H9 (cell line): ENCODE data around the gene PSMC1. TPM values are rescaled to one million over a fixed set of nuclear protein-coding genes. Genes with fewer than 3 reads are reported as not detected.

Experiments
- DNase-seq: peaks from one replicate; pipeline ENCODE4 v3.0.0-alpha.2; 2017
- H2AFZ ChIP-seq: one replicate; pipeline ENCODE4 v1.6.1; 2013; ENCODE audit warnings: mild to moderate bottlenecking, low read length, control low read depth, moderate library complexity
- H2AK5ac ChIP-seq: 2 replicates; pipeline ENCODE4 v1.6.1; 2013; ENCODE audit warnings: low read length, control low read depth, mixed read lengths; ENCODE audit not compliant: insufficient read length
- H2BK120ac ChIP-seq: one replicate; pipeline ENCODE4 v1.6.1; 2013; ENCODE audit warnings: low read depth, mild to moderate bottlenecking, low read length, control low read depth, inconsistent platforms; ENCODE audit not compliant: poor library complexity, severe bottlenecking
- H2BK12ac ChIP-seq: 2 replicates; pipeline ENCODE4 v1.6.1; 2013; ENCODE audit warnings: low read length, control low read depth, mixed read lengths, low read depth; ENCODE audit not compliant: insufficient read length
- H2BK15ac ChIP-seq: 2 replicates; pipeline ENCODE4 v1.6.1; 2013; ENCODE audit warnings: low read depth, low read length, control low read depth
- H2BK20ac ChIP-seq: one replicate; pipeline ENCODE4 v1.6.1; 2013; ENCODE audit warnings: low read depth, mild to moderate bottlenecking, low read length, control low read depth, inconsistent platforms; ENCODE audit not compliant: poor library complexity, severe bottlenecking
- H2BK5ac ChIP-seq: 2 replicates; pipeline ENCODE4 v1.6.1; 2013; ENCODE audit warnings: low read length, control low read depth, mixed read lengths; ENCODE audit not compliant: insufficient read length
- H3K14ac ChIP-seq: 2 replicates; pipeline ENCODE4 v1.6.1; 2013; ENCODE audit warnings: low read length, control low read depth; ENCODE audit not compliant: insufficient read depth
- H3K18ac ChIP-seq: 2 replicates; pipeline ENCODE4 v1.6.1; 2013; ENCODE audit warnings: low read depth, mild to moderate bottlenecking, mixed read lengths, low read length, control low read depth; ENCODE audit not compliant: insufficient read length
- H3K23ac ChIP-seq: 2 replicates; pipeline ENCODE4 v1.6.1; 2013; ENCODE audit warnings: low read length, control low read depth, mixed read lengths, low read depth; ENCODE audit not compliant: insufficient read length
- H3K23me2 ChIP-seq: 2 replicates; pipeline ENCODE4 v1.6.1; 2013; ENCODE audit warnings: low read depth, mild to moderate bottlenecking, mixed read lengths, low read length, control low read depth; ENCODE audit not compliant: insufficient read length, poor library complexity, severe bottlenecking
- H3K27ac ChIP-seq: 2 replicates; pipeline ENCODE4 v1.5.1; 2013; ENCODE audit warnings: low read length, control low read depth, mixed read lengths, low read depth; ENCODE audit not compliant: insufficient read length
- H3K27me3 ChIP-seq: 2 replicates; pipeline ENCODE4 v1.6.1; 2013; ENCODE audit warnings: low read length, control low read depth, inconsistent platforms; ENCODE audit not compliant: insufficient read depth
- H3K4ac ChIP-seq: 2 replicates; pipeline ENCODE4 v1.6.1; 2013; ENCODE audit warnings: low read depth, mild to moderate bottlenecking, control low read depth, inconsistent platforms, low read length, moderate library complexity
- H3K4me1 ChIP-seq: 2 replicates; pipeline ENCODE4 v1.6.1; 2013; ENCODE audit warnings: low read length, control low read depth, inconsistent platforms; ENCODE audit not compliant: insufficient read depth
- H3K4me2 ChIP-seq: 2 replicates; pipeline ENCODE4 v1.6.1; 2013; ENCODE audit warnings: low read length, control low read depth, mixed read lengths; ENCODE audit not compliant: insufficient read length, insufficient read depth
- H3K56ac ChIP-seq: 2 replicates; pipeline ENCODE4 v1.6.1; 2013; ENCODE audit warnings: low read depth, mild to moderate bottlenecking, mixed read lengths, low read length, control low read depth; ENCODE audit not compliant: insufficient read length
- H3K79me1 ChIP-seq: 2 replicates; pipeline ENCODE4 v1.6.1; 2013; ENCODE audit warnings: low read depth, mild to moderate bottlenecking, moderate library complexity, low read length, control low read depth, inconsistent platforms; ENCODE audit not compliant: insufficient read depth, poor library complexity, severe bottlenecking
- H3K79me2 ChIP-seq: 2 replicates; pipeline ENCODE4 v1.6.1; 2013; ENCODE audit warnings: low read length, control low read depth, inconsistent platforms; ENCODE audit not compliant: insufficient read depth
- H3K9ac ChIP-seq: 2 replicates; pipeline ENCODE4 v1.6.1; 2013; ENCODE audit warnings: low read length, control low read depth, mixed read lengths; ENCODE audit not compliant: insufficient read length; ENCODE audit errors: extremely low read depth
- H3K9me3 ChIP-seq: one replicate; pipeline ENCODE4 v1.6.1; 2013; ENCODE audit warnings: low read depth, low read length, inconsistent platforms; ENCODE audit not compliant: control insufficient read depth
- H3T11ph ChIP-seq: one replicate; pipeline ENCODE4 v1.6.1; 2013; ENCODE audit warnings: mild to moderate bottlenecking, low read length, control low read depth, inconsistent platforms
- H4K20me1 ChIP-seq: one replicate; pipeline ENCODE4 v1.6.1; 2013; ENCODE audit not compliant: control insufficient read depth, insufficient read length, insufficient read depth
- H4K5ac ChIP-seq: 2 replicates; pipeline ENCODE4 v1.6.1; 2013; ENCODE audit warnings: low read depth, mild to moderate bottlenecking, mixed read lengths, low read length, control low read depth; ENCODE audit not compliant: insufficient read length
- H4K8ac ChIP-seq: replicated peaks from 2 replicates; pipeline ENCODE4 v1.6.1; 2013; ENCODE audit warnings: low read length, control low read depth, mixed read lengths, low read depth; ENCODE audit not compliant: insufficient read length
- H4K91ac ChIP-seq: 2 replicates; pipeline ENCODE4 v1.6.1; 2013; ENCODE audit warnings: low read depth, mild to moderate bottlenecking, moderate library complexity, mixed read lengths, low read length, control low read depth; ENCODE audit not compliant: insufficient read length
- H3K27ac Mint-ChIP-seq, 3 experiments: 2 replicates in 2 of 3; 3 replicates in 1 of 3; pipeline ENCODE4 v1.8.0; 2020 to 2021; ENCODE audit warnings: mixed read lengths in 3 of 3, mild to moderate bottlenecking in 1 of 3, moderate library complexity in 1 of 3
- H3K27me3 Mint-ChIP-seq: 2 replicates; pipeline ENCODE4 v1.8.0; 2021; ENCODE audit warnings: low read depth, mild to moderate bottlenecking, moderate library complexity, mixed read lengths
- H3K36me3 Mint-ChIP-seq, 3 experiments: 2 replicates in 2 of 3; 3 replicates in 1 of 3; pipeline ENCODE4 v1.8.0; 2020 to 2021; ENCODE audit warnings: low read depth in 3 of 3, mixed read lengths in 3 of 3; ENCODE audit not compliant: insufficient read depth in 1 of 3
- H3K4me1 Mint-ChIP-seq, 2 experiments: 2 replicates each; pipeline ENCODE4 v1.8.0; 2020; ENCODE audit warnings: mixed read lengths in 2 of 2
- H3K4me3 Mint-ChIP-seq, 2 experiments: 2 replicates in 1 of 2; 3 replicates in 1 of 2; pipeline ENCODE4 v1.8.0; 2020 to 2021; ENCODE audit warnings: mild to moderate bottlenecking in 2 of 2, mixed read lengths in 2 of 2, moderate library complexity in 1 of 2
- H3K9me3 Mint-ChIP-seq, 2 experiments: 2 replicates in 1 of 2; 3 replicates in 1 of 2; pipeline ENCODE4 v1.8.0; 2020; ENCODE audit warnings: mild to moderate bottlenecking in 2 of 2, mixed read lengths in 2 of 2, moderate library complexity in 1 of 2
- CTCF ChIP-seq: fragments of 200-600 bp; sonication (generic); conservative IDR thresholded peaks from 3 replicates; pipeline ENCODE4 v1.8.0; 2021; ENCODE audit warnings: antibody characterized with exemption, mild to moderate bottlenecking
- WGBS: extraction: QIAGEN DNeasy Blood & Tissue Kit; methylation state at CpG from one replicate; pipeline ENCODE4 v1.1.7; 2013; ENCODE audit warnings: missing lambda C conversion rate, low lambda C conversion rate, mixed read lengths; ENCODE audit not compliant: insufficient read length; ENCODE audit errors: extremely low coverage; 5-methylcytosine and 5-hydroxymethylcytosine counted together
- total RNA-seq: library from RNA; stranded (reverse); gene quantifications from 2 replicates; pipeline ENCODE4 v1.2.1, GENCODE V29; 2021

PSMC1 gene
- total RNA-seq, 1 experiment from 2014 or later, result 113 TPM

- Histone ChIP-seq H2BK15ac (no peak overlapping the region), H3K56ac (no peak overlapping the region), H3T11ph (no peak overlapping the region), H4K5ac (no peak overlapping the region), H3K79me1 (no peaks in the 10 kb centered on the region), H2BK20ac (no peak overlapping the region), H3K9me3 (no peaks in the 10 kb centered on the region), H2AFZ (no peak overlapping the region), H3K4me2 (no peak overlapping the region), H3K9ac (no peak overlapping the region), H4K91ac (no peak overlapping the region), H2BK12ac (no peak overlapping the region), H4K8ac (no peak overlapping the region), H3K79me2 (no peaks in the 10 kb centered on the region), H2BK120ac (no peak overlapping the region), H3K27me3 (no peaks in the 10 kb centered on the region), H3K23ac (no peak overlapping the region), H3K18ac (no peak overlapping the region), H3K14ac (no peak overlapping the region), H2AK5ac (no peak overlapping the region), H3K23me2 (no peaks in the 10 kb centered on the region), H3K27ac (no peak overlapping the region), H3K4me1 (peaks cover 14% of the 10 kb centered on the region; the same call in 1 of the 2 replicates), H4K20me1 (no peaks in the 10 kb centered on the region), H3K4ac (no peak overlapping the region), H2BK5ac (no peak overlapping the region)
- peak overlapping the region in 2 of 3 experiments; percentile 62 to 71; a peak in 4 of 7 replicates for H3K27ac Mint-ChIP-seq
- H3K27me3 Mint-ChIP-seq, result no peaks in the 10 kb centered on the region
- H3K4me3 Mint-ChIP-seq, result no peak overlapping the region
- TF ChIP-seq CTCF, result no peak
- no CpG with 5 or more reads among the region's 6 CpGs for WGBS
- peaks cover 5 to 8% of the 10 kb centered on the region in 2 experiments for H3K9me3 Mint-ChIP-seq
- H3K36me3 Mint-ChIP-seq, result peaks cover 11 to 58% (median 43%) of the 10 kb centered on the region in 3 experiments; a peak in 6 of 7 replicates
- no peak for DNase-seq
- peaks cover 35 to 43% of the 10 kb centered on the region in 2 experiments for H3K4me1 Mint-ChIP-seq
These were observed 44.8 kb downstream of the PSMC1 start for GRCh38 chr14:90301122-90301521.
